ENCODE measurements around the gene PPEF2.

GRCh38 chr4:75844151-75844662 is 58.0 kb downstream of the PPEF2 start:
- TF ChIP-seq, protein P1, sequence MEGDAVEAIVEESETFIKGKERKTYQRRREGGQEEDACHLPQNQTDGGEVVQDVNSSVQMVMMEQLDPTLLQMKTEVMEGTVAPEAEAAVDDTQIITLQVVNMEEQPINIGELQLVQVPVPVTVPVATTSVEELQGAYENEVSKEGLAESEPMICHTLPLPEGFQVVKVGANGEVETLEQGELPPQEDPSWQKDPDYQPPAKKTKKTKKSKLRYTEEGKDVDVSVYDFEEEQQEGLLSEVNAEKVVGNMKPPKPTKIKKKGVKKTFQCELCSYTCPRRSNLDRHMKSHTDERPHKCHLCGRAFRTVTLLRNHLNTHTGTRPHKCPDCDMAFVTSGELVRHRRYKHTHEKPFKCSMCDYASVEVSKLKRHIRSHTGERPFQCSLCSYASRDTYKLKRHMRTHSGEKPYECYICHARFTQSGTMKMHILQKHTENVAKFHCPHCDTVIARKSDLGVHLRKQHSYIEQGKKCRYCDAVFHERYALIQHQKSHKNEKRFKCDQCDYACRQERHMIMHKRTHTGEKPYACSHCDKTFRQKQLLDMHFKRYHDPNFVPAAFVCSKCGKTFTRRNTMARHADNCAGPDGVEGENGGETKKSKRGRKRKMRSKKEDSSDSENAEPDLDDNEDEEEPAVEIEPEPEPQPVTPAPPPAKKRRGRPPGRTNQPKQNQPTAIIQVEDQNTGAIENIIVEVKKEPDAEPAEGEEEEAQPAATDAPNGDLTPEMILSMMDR (conservative IDR thresholded peaks at IDR 0.05), result no peak
- TF ChIP-seq EZH2 (IDR thresholded peaks at IDR 0.05; ENCODE audit: low read depth), result no peak

Measured in PC-9 (cell line).